MM.1S (cell line): ENCODE measurements around the gene PSTK.

Source experiments
- CTCF ChIP-seq: fragments of 300-600 bp; sonication (generic); IDR thresholded peaks from 2 replicates; pipeline ENCODE4 v1.5.1; 2016; ENCODE audit warnings: antibody characterized with exemption, low read length, mixed read lengths
- EZH2 ChIP-seq: fragments of 300-600 bp; sonication (generic); optimal IDR thresholded peaks from 2 replicates; pipeline ENCODE3; 2017; ENCODE audit warnings: low read depth, mild to moderate bottlenecking, antibody characterized with exemption, low read length, mixed read lengths

- TF ChIP-seq CTCF (no peak), EZH2 (no peak)
Observed at GRCh38 chr10:123001370-123001769, 21.2 kb downstream of the PSTK start.
